ENCODE measurements around the gene MORN1. TPM values are rescaled to one million over a fixed set of nuclear protein-coding genes. Genes with fewer than 3 reads are reported as not detected.

The MORN1 gene
- total RNA-seq, 2 experiments from 2014 or later = 10.5 to 11.6 TPM

DNA sequence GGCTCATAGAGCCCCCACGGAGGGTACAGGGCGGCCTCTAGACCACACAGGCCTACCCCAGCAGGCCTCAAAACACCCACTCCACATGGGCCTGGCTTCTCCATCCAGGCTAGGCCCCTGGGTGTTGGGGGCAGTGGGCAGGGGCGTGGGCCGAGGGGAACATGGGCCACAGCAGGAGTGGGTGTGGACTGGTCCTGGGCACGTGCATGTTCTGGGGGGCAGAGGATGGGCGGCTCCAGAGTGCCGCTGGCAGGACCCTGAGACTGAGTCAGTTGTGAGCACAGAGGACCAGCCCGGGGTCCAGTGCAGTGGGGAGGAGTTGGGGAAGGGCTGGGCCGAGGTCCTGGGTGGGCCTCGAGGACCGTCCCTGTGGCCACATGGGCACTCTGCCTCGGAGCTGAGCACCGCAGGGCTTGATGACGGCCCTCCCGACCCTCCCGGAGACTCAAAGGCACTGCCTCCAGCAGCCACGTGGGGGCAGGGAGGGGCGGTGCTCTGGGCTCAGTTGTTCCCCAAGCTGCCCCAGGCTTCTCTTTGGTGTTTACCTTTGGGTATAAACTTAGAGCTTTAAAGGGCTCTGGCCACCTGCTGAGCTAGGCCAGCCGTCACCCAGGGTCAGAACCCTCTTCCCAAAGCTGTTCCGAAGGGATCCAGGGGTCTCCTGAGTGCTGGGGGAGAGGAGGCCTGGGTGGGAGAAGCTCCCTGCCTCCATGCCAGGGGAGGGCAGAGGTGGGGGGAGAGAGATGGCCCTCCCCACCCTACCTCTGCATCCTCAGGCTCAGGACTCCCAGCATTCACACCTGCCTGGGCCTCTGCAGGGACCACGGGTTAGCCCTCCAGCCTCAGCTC, 79.9 kb downstream of the MORN1 start:
- H3K4me1 Mint-ChIP-seq = no peaks in the 10 kb centered on the region
- H3K4me3 Mint-ChIP-seq = no peak overlapping the region
- H3K27me3 Mint-ChIP-seq = no peaks in the 10 kb centered on the region
- H3K9me3 Mint-ChIP-seq = no peaks in the 10 kb centered on the region
- ATAC-seq (ENCODE audit: low read depth) (peak; percentile 30), DNase-seq (peak; percentile 61)
- H3K27ac Mint-ChIP-seq = peak overlapping the region; percentile 51
- POLR2A ChIA-PET = interaction anchor here (1.6 to 3.7 kb wide), 3 partner anchors 12 to 84 kb away, joined by 6 to 23 read pairs (median 7); no protein-coding TSS in a partner anchor
- H3K36me3 Mint-ChIP-seq = peaks cover 9% of the 10 kb centered on the region

DNA sequence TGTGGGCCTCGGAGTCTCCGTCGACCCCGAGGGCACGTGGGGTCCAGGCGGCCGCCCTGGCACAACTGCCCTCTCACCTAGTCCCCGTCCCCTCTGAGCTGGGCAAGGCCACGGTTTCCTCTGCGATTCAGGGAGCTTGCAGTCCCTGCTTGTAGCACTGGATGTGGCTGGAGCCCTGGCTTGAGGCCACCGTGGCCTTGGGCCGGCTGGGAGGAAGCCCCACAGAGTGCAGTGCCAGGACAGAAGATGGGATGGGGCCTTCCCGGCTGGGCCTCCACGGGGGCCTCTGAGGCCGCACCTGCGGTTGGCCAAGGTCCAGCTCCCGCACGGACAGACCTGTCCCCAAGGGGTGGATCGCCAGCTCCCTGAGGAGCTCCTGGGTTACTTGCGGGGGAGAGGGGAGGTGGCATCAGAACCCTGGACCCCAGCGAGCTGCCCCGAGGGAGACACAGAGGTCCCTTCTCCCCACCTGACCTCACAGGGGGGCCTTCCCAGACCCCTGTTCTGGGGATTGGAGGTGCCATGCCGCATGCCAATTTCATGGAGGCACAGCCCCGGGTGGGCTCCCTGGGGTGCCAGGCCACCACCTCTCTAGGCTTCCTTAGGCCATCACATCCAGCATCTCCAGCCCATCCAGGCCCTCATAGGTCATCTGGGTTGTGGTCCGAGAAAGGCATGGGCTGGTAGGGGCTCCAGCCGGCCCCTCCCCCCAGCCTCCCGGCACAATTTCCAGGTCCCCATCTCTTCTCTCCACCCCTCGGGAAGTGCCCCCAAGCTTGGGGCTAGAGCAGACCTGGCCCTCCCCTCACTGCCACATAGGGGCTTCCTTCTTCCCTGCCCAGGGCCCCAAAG, 80.8 kb downstream of the MORN1 start:
- DNase-seq = no peak

DNA sequence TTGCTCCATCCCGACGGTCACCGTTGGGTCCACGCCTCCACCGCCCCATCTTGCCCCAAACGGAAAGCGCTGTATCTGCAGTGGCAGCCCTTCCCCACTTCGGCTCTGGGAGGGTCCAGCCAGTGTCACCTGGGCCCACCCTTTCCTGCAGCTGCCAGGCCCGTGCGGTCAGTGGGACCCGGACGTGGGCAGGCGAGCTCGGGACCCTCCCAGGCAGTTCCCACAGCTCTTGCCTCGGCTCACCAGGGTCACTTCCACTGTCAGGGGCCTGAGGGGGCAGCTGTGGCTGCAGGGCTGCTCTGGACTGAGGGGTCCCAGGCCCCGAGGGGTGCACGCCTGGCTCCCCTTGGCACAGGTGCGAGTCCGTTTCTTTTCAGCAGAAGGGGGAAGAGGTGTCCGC, 82.5 kb downstream of the MORN1 start:
- DNase-seq (no peak), ATAC-seq (ENCODE audit: low read depth) (no peak)
- Mint-ChIP-seq H3K27ac (no peak overlapping the region), H3K27me3 (no peaks in the 10 kb centered on the region), H3K9me3 (no peaks in the 10 kb centered on the region), H3K4me3 (no peak overlapping the region), H3K36me3 (peaks cover 14% of the 10 kb centered on the region), H3K4me1 (no peaks in the 10 kb centered on the region)
- POLR2A ChIA-PET = no interaction called here

More for the DNA sequence above, 80.8 kb downstream of the MORN1 start:
- Mint-ChIP-seq H3K36me3 (peaks cover 9% of the 10 kb centered on the region), H3K4me1 (no peaks in the 10 kb centered on the region), H3K4me3 (no peak overlapping the region), H3K27ac (peak overlapping the region; percentile 51), H3K27me3 (no peaks in the 10 kb centered on the region), H3K9me3 (no peaks in the 10 kb centered on the region)
- POLR2A ChIA-PET = interaction anchor here (0.8 to 1.1 kb wide), 2 partner anchors 9 to 87 kb away, joined by 3 to 5 read pairs; no protein-coding TSS in a partner anchor
- no peak for ATAC-seq (ENCODE audit: low read depth)

DNA sequence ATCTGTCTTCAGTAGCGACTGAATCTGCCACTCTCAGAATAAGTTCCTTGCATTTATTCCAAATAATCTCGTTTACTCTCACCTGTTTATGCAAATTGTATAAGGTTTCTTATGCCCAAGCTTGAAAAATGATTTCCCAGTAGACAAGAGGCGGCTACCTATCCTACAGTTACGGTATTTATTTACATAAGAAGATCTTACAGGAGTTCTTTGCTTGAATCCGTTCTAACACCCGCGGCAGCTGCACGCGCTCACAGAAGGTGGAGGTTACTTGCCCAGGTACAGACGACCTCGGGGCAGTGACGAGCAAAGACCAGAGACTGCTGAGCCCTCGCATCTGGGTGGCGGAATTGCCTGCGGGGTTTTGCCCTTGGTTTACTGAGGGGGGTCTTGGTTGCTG, 83.4 kb downstream of the MORN1 start:
- H3K4me1 Mint-ChIP-seq = no peaks in the 10 kb centered on the region
- POLR2A ChIA-PET = no interaction called here
- H3K27me3 Mint-ChIP-seq = no peaks in the 10 kb centered on the region
- H3K36me3 Mint-ChIP-seq = peaks cover 14% of the 10 kb centered on the region
- H3K4me3 Mint-ChIP-seq = no peak overlapping the region
- H3K27ac Mint-ChIP-seq = no peak overlapping the region
- no peak for DNase-seq
- ATAC-seq (ENCODE audit: low read depth) = no peak
- H3K9me3 Mint-ChIP-seq = no peaks in the 10 kb centered on the region

DNA sequence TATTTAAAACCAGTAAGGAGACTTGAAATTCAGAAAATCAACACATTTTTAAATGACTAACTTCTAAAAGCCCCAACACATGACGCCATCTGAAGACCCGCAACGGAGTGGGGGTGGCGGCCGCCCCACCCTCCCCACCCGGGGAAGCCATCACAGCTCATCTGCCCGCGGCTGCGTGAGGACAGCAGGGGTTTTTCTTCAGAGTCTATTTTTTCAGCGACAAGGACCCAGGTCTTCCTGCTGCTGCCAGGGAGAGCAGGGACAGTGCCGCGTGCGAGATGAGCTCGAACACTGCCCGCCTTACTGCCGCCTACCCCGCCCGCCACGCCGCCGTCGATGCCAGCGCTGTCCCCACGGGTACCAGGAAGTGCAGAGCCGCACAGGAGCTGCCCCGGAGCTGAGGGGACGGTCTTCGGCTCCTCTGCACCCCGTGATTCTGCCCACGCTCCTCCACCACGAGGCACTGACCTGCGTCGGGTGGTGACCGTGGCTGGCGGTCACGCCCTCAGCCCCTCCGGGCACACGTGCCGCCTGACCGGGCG, 84.2 kb downstream of the MORN1 start:
- Mint-ChIP-seq H3K27me3 (no peaks in the 10 kb centered on the region), H3K27ac (no peak overlapping the region), H3K36me3 (peaks cover 14% of the 10 kb centered on the region), H3K4me1 (no peaks in the 10 kb centered on the region), H3K9me3 (no peaks in the 10 kb centered on the region), H3K4me3 (no peak overlapping the region)
- POLR2A ChIA-PET = interaction anchor here (0.7 kb wide), 1 partner anchor 84 kb away, joined by 3 read pairs; the partner anchor contains the start of gene MORN1
- DNase-seq (no peak), ATAC-seq (ENCODE audit: low read depth) (no peak)

DNA sequence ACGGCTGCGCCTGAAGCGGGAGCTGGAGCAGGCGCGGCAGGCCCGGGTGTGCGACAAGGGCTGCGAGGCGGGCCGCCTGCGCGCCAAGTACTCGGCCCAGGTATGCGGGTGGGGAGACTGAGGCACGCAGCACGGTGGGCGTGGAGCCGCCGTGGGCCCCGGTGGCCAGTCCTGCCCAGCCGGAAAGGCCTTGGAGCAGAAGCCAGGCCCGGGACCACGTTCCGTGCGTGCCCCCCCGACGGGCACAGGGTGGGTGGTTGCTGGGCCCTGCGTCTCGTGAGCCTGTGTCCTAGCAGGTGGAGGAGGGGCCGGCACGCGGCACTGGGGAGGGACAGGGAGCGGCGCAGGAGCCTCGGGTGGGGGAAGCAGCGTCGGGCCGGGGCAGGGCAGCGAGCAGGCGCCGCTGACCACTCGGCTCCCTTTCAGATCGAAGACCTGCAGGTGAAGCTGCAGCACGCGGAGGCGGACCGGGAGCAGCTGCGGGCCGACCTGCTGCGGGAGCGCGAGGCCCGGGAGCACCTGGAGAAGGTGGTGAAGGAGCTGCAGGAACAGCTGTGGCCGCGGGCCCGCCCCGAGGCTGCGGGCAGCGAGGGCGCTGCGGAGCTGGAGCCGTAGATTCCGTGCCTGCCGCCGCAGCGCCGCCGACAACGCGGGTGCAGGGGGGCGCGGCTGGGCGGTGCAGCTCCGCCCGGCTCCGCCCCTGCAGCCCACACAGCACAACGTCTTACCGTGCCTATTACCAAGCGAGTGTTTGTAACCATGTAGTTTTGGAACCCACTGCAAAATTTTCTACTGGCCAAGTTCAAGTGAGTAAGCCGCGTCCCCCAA, 85.0 kb downstream of the MORN1 start:
- DNase-seq (no peak), ATAC-seq (ENCODE audit: low read depth) (no peak)
- H3K4me1 Mint-ChIP-seq = peaks cover 2% of the 10 kb centered on the region
- no peaks in the 10 kb centered on the region for H3K9me3 Mint-ChIP-seq
- H3K4me3 Mint-ChIP-seq = no peak overlapping the region
- H3K27ac Mint-ChIP-seq = no peak overlapping the region
- no peaks in the 10 kb centered on the region for H3K27me3 Mint-ChIP-seq
- POLR2A ChIA-PET = interaction anchor here (0.7 kb wide), 1 partner anchor 85 kb away, joined by 3 read pairs; the partner anchor contains the start of gene MORN1
- H3K36me3 Mint-ChIP-seq = peaks cover 14% of the 10 kb centered on the region

DNA sequence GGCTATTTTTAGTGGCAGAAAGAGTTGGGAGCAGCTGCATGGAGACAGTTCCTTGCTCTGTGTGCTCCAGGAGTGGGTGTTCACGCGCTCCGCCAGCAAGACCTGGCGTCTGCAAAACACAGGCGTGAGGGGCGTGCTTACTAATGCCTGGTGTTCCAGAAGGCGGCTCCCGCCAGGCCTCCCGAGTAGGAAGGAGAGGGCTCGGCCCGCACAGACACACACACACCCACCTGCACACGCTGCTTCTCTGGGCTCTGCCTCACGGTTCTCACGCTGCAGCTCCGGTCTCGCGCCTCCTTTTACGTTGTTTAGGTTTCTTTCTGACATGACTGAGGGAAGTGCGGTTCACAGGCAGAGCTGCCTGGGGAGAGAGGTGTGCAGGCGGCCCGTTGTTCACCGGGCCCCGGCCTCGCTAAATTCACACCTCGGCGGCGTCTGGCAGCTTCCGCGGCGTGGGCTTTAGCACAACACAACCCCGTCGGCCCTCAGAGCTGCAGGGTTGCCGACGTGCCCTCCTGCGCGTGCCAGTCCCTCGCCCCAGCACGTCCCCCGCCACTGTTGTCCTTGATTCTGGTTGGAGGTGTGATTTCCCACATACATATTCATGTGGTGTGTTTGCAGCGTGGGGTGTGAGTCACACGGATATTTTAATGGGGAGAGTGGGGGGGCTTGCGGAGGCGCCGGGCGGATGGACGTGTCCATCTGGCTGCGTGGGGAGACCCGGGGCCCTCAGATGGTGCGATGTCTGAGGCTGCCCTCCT, 86.3 kb downstream of the MORN1 start:
- no peaks in the 10 kb centered on the region for H3K9me3 Mint-ChIP-seq
- H3K4me1 Mint-ChIP-seq = peaks cover 12% of the 10 kb centered on the region
- H3K36me3 Mint-ChIP-seq = peaks cover 14% of the 10 kb centered on the region
- no peak for ATAC-seq (ENCODE audit: low read depth)
- DNase-seq = no peak
- no peak overlapping the region for H3K27ac Mint-ChIP-seq
- H3K4me3 Mint-ChIP-seq = no peak overlapping the region
- H3K27me3 Mint-ChIP-seq = no peaks in the 10 kb centered on the region
- POLR2A ChIA-PET = interaction anchor here (2.3 kb wide), 1 partner anchor 14 kb away, joined by 7 read pairs; no protein-coding TSS in a partner anchor

DNA sequence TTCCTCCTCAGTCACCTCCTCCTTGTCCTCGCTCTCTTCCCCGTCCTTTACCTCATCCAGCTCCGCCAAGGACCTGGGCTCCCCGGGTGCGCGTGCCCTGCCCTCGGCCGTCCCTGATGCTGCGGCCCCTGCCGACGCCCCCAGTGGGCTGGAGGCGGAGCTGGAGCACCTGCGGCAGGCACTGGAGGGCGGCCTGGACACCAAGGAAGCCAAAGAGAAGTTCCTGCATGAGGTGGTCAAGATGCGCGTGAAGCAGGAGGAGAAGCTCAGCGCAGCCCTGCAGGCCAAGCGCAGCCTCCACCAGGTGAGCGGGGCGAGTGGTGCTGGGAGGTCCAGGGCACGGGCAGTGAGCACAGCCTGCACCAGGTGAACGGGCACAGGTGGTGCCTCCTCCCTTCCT, 87.1 kb downstream of the MORN1 start:
- Mint-ChIP-seq H3K27me3 (no peaks in the 10 kb centered on the region), H3K4me1 (peaks cover 17% of the 10 kb centered on the region), H3K9me3 (no peaks in the 10 kb centered on the region), H3K27ac (no peak overlapping the region), H3K4me3 (no peak overlapping the region), H3K36me3 (peaks cover 14% of the 10 kb centered on the region)
- ATAC-seq (ENCODE audit: low read depth) (no peak), DNase-seq (no peak)
- POLR2A ChIA-PET = interaction anchor here (2.3 kb wide), 1 partner anchor 13 kb away, joined by 7 read pairs; no protein-coding TSS in a partner anchor

DNA sequence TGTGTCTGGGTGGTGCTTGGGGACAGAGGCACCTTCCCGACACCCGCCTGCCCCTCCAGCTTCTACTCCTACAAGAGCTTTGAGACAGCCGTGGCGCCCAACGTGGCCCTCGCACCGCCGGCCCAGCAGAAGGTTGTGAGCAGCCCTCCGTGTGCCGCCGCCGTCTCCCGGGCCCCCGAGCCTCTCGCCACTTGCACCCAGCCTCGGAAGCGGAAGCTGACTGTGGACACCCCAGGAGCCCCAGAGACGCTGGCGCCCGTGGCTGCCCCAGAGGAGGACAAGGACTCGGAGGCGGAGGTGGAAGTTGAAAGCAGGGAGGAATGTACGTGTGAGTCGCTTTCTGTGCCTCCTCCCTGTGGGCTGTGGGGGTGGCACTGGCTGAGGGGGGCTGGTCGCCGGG, 87.6 kb downstream of the MORN1 start:
- POLR2A ChIA-PET = interaction anchor here (2.3 kb wide), 1 partner anchor 13 kb away, joined by 7 read pairs; no protein-coding TSS in a partner anchor
- H3K27ac Mint-ChIP-seq = no peak overlapping the region
- no peak overlapping the region for H3K4me3 Mint-ChIP-seq
- no peaks in the 10 kb centered on the region for H3K9me3 Mint-ChIP-seq
- no peak for ATAC-seq (ENCODE audit: low read depth)
- DNase-seq = no peak
- peaks cover 13% of the 10 kb centered on the region for H3K36me3 Mint-ChIP-seq
- H3K27me3 Mint-ChIP-seq = no peaks in the 10 kb centered on the region
- H3K4me1 Mint-ChIP-seq = peaks cover 20% of the 10 kb centered on the region

DNA sequence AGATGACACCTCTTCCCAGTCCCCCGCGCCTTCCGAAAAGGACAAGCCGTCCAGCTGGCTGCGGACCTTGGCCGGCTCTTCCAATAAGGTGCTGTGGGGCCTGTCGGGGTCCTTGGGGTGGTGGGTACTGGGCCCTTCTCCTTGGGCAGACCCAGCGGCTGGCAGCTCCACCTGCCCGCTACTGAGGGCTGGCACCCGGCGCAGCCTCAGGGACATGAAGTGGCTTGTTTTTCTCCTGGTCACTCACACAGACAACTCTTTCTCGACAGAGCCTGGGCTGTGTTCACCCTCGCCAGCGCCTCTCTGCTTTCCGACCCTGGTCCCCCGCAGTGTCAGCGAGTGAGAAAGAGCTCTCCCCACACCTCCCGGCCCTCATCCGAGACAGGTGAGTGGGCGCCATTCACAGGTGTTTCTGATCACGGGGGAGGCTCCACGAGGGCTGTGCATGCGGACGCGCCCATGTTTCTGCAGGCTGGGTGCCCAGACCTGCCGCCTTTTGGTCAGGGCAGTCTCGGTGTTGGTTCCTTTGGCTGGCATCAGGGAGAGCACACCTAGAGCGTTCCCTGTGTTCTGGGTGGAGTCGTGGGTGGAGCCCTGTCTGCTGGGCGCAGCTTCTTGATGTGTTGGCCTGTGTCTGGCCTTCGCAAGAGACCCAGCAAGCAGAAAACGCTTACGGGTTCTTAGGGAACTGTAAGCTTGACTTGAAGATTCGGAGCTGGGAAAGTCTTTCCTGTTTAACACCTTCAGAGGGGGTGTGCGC, 88.2 kb downstream of the MORN1 start:
- H3K27me3 Mint-ChIP-seq = no peaks in the 10 kb centered on the region
- DNase-seq (no peak), ATAC-seq (ENCODE audit: low read depth) (no peak)
- H3K9me3 Mint-ChIP-seq = no peaks in the 10 kb centered on the region
- POLR2A ChIA-PET = interaction anchor here (2.3 kb wide), 1 partner anchor 12 kb away, joined by 7 read pairs; no protein-coding TSS in a partner anchor
- H3K36me3 Mint-ChIP-seq = peaks cover 11% of the 10 kb centered on the region
- no peak overlapping the region for H3K27ac Mint-ChIP-seq
- no peak overlapping the region for H3K4me3 Mint-ChIP-seq
- H3K4me1 Mint-ChIP-seq = peaks cover 23% of the 10 kb centered on the region

DNA sequence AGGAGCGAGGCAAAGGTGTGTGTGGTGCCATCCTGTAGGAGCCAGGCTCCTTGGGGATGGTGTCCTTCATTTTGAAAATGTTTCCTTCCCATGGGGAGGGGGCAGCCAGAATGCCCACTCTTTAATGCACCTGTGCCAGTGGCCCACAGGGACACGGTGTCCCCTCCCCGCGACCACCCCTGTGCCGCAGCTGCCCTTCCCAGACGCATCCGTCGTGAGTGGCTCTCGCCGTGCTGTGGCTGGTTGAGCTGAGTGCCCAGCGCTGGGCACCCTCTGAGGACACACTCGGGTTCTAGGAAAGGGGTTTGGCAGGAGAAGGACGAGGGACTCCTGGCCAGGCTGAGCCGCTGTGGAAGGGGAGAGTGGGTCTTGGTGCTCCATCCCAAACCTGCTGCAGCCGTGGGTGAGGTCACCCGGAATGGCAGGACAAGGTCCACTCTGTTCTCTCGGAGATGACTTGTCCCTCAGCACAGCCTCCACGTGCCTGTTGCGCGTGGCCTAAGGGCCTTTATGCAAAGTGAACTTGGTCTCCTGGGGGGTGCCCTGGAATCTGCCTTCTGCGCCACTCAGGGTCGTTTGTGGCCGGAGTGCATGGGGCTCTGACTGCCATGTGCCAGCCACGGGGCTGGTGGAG, 88.9 kb downstream of the MORN1 start:
- POLR2A ChIA-PET = interaction anchor here (4.3 kb wide), 1 partner anchor 72 kb away, joined by 34 read pairs; no protein-coding TSS in a partner anchor
- Mint-ChIP-seq H3K9me3 (no peaks in the 10 kb centered on the region), H3K27me3 (no peaks in the 10 kb centered on the region), H3K4me1 (peaks cover 23% of the 10 kb centered on the region), H3K4me3 (no peak overlapping the region), H3K27ac (no peak overlapping the region), H3K36me3 (peaks cover 6% of the 10 kb centered on the region)
- DNase-seq = no peak
- no peak for ATAC-seq (ENCODE audit: low read depth)

Data from activated naive CD8-positive, alpha-beta T cell treated with anti-CD3 and anti-CD28 coated beads, Interleukin-2, amount 10 ng/mL, durations not matched to agents 7 days and 5 days (primary cell).